GM19239 (cell line): ENCODE measurements around the gene ABCA8.

Source experiments
- DNase-seq: peaks from one replicate; pipeline ENCODE4 v3.0.0; 2011; ENCODE audit warnings: low spot score; ENCODE audit not compliant: insufficient read length
- FAIRE-seq: peaks from 2 replicates; lab custom pipeline; 2011; peaks lifted over from hg19 to GRCh38; lab: Jason Lieb, UNC

ABCA8 gene

DNA sequence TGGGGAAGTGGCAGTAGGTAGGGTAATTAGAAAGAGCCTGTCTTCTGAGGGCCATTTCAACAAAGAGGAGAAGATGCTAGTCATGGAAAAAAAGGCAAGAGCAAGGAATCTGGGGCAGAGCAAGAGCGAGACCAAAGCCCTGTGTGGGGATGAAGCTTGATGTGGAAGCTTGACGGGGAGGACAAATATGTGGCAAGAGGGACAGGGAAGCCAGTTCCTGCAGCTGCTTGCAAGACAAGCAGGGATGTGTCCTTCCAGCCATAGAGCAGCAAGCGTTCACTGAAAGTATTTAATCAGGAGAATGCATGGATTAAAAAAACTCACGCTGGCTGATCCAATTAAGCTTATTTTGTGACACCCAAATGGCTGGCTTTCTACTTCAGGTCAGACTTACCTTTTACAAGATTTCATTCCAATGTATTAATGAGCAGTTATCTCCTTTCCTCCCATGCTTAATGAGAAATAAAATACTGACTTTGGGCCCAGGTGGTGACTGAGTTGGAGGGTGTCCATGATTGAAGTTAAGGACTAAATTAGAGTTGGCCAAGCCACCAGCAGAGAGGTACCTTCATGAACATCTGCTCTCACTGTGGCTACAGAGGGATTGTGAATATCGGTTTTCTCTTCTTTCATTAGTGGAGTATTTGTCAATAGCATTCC, 76.8 kb downstream of the ABCA8 start:
- no peak for FAIRE-seq
- no peak for DNase-seq

DNA sequence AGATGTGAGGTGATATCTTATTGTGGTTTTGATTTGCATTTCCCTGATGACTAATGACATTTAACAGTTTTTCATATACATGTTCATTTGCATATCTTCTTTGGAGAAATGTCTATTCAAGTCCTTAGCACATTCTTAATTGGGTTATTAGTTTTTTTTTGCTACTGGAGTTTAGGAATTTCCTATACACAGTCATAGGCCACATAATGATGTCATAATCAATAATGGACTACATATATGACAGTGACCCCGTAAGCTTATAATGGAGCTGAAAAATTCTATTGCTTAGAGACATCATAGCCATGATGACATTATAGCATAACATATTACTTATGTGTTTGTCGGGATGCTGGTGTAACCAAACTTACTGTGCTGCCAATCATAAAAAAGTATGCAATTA, 83.7 kb downstream of the ABCA8 start:
- DNase-seq (no peak), FAIRE-seq (no peak)

DNA sequence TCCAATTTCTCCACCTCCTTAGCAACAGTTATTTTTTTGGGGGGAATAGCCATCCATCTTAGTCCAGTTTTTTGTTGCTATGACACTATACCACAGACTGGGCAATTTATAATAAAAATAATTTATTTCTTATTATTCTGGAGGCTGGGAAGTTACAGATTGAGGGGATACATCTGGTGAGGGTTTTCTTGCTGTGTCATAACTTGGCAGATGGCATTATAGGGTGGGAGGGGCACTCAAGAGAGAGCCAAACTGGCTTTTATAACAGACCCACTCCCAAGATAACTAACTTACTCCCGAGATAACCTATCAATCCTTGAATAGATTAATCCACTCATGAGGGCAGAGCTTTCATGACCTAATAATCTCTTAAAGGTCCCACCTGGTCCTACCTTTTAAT, 84.2 kb downstream of the ABCA8 start:
- DNase-seq (no peak), FAIRE-seq (no peak)

DNA sequence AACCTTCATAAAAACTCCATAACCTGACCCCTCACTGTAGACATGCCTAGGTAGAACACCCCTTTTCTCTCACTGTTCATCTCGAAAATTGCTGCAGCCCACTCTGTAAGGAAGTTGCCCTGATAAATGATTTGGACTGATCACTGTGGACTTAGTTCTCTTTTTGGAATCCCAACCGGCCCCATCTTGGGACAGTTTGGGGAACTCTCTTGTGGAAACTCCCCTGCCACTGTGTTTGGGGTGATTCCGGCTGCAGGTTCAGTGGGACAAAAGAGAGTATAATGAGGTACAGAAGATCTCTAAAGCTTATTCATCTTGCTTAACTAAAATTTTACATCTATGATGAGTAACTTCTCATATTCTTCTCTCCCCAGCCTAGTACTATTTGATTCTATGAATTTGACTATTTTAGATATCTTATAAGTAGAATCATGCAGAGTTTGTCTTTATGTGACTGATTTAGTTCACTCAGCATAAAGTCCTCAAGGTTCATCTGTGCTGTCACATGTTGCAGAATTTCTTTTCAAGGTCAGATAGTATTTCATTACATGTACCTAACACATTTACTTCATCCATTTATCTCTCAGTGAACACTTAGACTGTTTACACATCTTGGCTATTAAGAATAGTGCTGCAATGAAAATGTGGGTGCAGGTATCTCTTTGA, 84.9 kb downstream of the ABCA8 start:
- no peak for DNase-seq

DNA sequence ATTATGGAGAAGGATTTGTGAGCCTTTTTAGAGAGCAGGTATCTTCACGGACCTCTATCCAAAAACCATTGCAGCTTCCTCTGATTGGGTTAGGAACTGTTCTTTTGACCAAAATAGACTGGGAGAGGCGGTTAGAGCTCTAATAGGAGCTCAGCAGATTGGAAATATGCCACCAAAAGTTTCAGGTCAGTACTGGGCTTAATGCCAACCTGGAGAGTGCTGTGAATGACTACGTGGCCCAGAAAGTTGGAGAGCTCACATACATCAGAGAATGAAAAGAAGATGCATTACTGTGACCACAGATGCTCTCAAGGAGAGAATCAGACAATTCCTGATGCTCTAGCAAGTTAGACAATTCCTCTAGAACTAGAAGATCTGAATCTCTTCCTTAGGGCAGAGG, 86.5 kb downstream of the ABCA8 start:
- no peak for FAIRE-seq

More for the DNA sequence above, 84.9 kb downstream of the ABCA8 start:
- no peak for FAIRE-seq

DNA sequence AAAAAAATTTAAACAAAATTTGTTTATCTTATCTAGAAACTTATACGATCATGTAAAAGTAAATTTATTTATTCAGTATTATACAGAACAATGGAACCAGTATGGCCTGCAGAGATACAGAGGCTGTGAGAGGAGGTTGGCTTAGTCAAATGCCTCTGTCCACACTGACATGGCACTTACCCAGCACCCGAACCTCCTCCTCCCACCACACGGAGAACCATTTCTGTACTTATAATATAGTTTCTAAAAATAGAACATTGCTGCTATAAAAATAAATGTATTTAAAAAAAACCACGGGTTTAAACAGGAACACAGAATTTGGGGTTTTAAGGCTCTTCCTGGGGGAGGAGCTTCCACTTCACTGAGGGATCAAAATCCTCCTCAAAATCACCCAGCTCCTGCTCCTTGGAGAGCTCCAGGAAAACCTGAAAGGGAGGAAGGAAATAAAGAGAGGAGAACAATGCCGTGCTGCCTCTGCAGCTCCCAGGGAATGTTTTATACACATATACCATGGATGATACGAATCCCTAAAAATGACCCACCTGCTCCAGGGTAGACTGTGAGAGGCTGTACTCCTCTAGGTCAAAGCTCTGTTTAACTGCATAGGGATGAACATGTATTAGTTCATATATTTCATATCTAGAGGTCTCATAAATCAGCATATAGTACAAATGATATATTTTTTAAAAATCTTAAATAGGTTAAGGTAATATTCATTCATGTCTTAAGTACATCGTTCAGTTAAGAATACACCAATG, 87.3 kb downstream of the ABCA8 start:
- FAIRE-seq (no peak), DNase-seq (no peak)

More for the DNA sequence above, 86.5 kb downstream of the ABCA8 start:
- DNase-seq = no peak

DNA sequence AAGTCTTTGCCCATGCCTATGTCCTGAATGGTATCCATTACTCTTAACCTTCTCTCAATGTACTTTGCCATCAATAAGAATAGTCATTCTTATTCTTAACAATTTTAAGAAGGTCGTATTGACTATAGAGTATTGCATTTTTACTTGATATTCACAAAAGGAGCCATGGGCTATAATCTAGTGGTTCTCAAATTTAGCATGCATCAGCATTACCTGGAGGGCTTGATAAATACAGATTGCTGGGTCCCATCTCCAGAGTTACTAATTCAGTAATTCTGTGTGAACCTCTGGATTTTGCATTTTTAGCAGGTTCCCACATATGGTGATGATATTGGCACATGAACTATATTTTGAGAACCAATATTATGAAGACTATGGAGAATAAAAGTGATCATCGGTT, 89.6 kb downstream of the ABCA8 start:
- no peak for DNase-seq
- FAIRE-seq = no peak

DNA sequence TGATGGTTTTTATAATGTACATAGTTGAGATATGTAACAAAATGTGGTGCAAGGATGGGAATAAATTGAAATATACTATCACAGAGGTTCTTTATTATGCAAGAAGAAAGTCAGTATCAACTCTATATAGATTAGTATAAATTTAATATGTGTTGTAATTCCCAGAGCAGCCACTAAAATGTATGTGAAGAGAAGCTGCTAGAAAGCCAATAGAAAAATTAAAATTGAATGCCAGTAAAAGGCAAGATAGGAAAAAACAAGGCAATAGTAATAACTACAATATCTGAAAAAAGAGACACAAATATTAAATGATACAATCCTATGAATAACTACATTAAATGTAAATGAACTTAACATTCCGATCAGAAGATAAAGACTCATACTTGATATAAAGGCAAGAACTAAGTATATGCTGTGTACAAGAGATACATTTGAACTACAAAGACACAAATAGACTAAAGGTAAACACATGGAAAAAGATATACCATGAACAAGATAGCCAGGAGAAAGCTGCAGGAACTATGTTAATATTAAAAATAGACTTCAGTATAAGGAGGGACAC, 92.0 kb downstream of the ABCA8 start:
- FAIRE-seq = no peak
- no peak for DNase-seq

DNA sequence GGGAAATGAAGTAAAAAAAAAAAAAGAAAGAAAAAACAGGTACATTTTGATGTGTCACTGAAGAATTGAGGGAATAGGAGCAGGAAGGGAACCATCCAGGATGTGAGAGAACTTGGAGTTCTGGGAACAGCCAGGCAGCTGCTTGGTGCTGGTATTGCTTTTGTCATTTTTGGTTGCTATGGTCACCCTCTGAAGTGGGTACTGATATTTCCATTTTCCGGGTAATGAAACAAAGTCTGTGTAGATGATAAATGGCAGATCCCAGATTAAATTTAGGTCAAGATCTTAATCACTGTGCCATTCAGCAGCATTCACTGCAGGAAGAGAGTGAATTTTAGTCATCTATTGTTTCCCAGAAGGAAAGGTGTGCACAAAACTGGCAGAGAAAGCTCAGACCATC, 93.6 kb downstream of the ABCA8 start:
- FAIRE-seq (no peak), DNase-seq (no peak)

DNA sequence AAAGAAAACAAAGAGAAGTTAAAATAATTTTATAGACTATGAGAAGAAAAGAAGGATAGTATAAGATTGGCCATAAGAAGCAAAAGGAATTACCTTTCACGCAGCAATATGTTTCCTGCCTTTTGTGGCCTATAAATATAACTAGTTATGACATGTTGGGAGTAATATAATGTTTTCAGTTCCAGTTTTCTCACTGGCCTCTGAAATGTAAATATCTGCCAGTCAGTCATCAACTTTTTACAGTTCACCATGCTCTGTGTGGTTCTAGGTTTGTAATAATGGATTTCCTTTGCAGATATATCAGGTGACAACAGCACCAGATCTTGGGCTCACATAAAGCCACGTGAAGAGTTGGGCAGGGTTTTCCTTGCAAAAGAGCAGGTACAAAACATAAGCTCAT, 94.3 kb downstream of the ABCA8 start:
- DNase-seq = no peak
- no peak for FAIRE-seq

DNA sequence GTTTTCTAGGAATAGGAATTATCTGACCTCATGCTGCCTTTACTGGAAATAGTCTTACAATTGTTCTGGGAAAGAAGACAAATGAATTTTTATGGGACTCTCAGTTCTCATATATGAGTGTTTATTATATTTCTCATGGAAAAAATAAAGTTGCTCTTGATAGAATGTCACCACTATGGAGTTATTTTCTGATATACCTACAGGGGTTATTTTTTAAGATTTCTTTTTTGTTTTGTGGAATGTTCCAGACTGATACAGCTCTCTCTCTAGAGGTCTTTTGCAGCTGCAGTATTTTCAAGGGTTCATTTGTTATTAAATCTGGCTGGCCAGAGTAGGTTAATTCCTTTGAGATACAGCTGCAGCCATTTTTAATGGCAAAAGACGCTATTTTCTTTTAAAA, 100.7 kb downstream of the ABCA8 start:
- FAIRE-seq (no peak), DNase-seq (no peak)

DNA sequence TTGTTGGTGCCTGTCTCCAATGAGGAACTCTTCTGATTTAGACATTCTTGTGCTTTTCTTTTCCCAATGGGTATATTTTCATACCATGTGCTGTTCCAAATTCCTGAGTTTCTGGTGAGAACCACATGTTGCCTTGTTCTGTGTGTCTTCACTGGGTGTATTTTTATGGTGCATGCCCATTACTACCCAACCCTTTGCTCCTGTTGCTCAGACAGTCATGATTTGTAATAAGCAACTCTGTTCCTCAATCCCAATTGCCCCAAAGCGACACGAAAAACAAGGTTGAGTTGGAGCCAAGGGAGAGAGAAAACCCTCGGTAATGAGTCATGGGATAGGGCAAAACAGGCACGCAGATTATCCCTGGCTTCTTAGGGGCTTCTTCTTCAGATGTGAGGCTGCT, 101.8 kb downstream of the ABCA8 start:
- DNase-seq (no peak), FAIRE-seq (no peak)

DNA sequence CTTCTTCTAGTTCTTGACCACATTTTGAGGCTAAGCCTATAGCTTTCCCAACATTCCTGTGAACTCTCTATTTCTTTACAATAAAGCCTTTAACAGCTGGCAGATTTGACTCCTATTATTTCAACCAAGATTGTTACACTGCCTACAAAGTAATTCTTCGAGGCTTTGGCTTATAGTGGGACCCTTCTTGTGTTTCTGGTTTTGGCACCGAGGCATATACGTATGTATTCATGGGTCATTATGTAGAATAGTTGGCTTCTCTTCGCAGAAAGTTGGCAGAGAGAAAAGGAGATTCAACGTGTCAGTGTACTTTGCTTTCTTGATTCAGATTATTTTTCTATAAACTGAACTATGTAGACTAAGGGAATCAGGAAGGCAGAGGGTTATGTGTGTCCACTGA, 102.2 kb downstream of the ABCA8 start:
- FAIRE-seq = no peak

DNA sequence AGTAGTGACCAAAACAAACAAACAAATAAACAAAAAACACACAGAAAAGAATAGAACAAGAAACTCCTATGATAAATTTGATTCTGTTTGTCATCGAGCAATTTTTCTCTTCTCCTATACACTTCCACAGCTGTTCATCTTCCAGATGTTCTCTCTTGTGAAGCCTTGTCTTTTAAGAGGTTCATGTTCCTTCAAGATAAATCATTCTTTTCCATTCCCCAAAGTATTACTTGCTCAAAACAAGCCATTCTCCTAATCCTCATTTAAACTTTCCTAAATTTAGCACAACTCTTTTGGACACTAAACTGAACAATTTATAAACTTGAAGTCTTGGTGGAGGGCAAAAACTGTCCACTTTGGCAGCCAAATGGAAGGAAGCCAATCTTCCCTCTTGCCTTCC, 103.3 kb downstream of the ABCA8 start:
- DNase-seq = no peak
- FAIRE-seq = no peak

More for the DNA sequence above, 102.2 kb downstream of the ABCA8 start:
- no peak for DNase-seq

DNA sequence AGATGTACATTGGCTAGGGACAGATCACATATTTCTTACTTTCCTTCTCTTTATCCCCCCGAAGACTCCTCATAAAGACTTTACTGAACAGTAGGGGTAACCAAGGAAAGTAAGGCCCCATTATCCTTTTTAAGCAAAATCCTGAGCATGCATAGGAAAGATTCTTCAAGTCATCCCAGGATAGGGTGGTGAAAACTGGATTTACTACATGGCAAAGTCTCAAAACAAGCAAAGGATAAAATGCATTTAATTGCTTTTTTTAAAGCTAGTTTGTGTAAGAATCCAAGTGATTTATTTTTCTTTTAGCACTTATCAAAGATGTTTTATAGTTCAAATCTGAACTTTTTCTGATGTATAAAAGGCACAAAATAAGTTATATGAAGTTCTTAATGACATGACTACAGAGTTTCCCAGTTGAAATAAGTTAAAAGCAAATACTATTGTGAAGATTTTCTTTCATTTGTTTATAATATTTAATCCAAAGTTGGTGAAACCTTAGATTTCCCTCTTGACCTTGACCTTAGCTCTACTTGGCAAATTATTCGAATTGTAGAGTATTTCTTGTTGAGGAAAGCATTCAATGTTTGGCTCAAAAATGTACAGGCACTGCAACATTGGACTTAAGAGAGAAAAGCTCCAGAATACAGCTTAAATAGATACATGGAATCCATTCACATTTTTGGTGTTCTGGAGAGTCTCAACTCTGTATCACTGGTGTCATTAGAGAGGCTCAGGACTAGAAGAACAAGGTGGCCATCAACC, 104.3 kb downstream of the ABCA8 start:
- FAIRE-seq (no peak), DNase-seq (no peak)

DNA sequence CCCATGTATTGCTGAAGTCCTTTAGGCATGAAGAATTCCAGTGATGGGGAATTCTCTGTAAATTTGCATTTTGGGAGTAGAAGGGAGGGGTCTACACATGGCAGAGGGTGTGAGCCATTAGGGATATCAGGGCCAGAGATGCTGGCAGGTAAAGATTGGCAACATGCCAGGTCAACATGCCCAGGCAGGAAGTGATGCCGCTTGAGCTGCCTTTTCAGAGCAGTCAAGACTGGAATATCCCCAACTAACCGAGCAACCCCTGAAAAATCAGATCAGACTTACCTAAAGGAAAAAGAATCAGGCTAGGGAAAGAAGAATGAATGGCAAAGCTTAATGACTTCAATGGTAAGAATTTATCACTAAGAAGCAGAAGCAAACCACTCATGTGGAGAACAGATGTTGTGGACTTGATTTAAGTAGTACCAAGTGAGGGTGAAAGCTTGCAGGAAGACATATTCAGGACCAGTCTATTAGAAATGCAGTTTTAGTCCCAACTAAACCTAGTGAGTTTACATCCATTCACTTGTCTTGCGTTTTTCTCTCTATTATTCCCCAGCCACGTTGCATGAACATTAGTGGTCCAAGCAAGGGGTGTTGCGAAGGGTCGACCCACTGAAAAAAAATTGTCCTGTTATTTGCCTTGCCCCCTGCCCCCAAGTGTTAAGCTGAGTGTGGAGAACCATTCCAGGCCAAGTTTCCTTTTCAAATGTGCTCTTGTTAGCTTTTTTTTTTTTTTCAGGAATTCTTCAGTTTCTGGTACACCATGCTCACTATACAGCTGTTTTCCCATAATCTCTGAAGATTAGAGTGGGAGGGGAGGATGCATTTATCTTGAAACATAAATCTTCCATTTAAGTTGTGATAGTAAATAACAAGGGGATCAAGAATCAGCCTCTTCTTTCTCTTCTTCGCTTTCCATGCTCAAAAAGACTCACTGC, 105.2 kb downstream of the ABCA8 start:
- no peak for FAIRE-seq

DNA sequence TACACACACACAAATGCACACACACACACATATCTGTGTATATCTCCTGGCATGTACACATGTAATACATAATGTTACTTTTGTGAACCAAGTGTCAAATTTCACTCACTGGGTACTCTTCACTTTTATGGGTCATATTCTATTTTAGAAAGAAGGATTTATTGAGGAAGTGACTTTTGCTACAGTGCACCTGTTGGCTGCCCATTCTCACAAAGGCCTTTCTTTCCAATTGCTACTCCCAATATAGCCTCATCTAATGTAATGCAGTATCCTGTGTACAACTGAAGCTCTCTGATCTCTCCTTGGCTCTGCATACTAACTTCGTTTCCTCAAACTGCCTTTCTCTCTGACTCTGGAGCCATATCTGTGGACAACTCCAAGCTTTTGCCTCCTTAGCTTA, 107.5 kb downstream of the ABCA8 start:
- no peak for DNase-seq
- no peak for FAIRE-seq

More for the DNA sequence above, 105.2 kb downstream of the ABCA8 start:
- no peak for DNase-seq

DNA sequence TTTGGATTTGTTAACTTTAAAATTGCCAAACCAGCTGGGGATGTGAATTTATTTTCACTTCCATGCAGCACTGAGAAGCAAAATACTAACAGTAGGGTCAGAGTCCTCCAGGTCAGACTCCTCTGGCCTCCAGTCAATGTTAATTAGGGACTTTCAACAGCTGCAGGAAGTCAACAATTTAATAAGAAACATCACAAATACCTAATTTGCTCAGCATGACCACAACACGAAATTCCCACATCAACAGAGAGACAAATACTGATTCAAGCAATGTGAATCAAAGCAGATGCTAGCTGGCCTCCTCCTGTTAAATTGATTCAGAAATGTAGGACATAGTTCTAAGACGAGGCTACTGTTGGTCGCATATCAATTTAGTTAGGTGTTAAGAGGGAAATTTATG, 111.7 kb downstream of the ABCA8 start:
- no peak for FAIRE-seq
- no peak for DNase-seq

DNA sequence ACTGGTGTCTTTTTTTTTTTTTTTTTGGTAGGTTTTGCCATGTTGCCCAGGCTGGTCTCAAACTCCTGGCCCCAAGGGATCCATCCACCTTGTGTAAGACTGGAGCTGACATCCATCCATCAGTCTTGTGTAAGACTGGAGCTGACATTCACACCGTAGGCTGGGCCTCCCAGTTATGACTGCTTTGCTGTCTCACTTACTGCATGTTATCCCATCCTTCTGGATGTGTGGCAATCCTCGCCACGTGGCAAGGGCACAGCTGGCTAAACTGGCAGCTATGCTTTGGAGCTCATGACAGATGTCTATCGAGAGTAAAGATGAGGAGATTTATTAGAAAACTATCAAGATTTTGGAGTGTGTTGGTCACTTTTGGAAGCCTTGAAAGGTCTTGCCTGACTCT, 115.1 kb downstream of the ABCA8 start:
- DNase-seq (no peak), FAIRE-seq (no peak)
